ENCODE measurements around the gene HSDL1.
A peak's percentile ranks its signal among the peaks of the same experiment; 100 is the strongest.

HSDL1 gene

DNA sequence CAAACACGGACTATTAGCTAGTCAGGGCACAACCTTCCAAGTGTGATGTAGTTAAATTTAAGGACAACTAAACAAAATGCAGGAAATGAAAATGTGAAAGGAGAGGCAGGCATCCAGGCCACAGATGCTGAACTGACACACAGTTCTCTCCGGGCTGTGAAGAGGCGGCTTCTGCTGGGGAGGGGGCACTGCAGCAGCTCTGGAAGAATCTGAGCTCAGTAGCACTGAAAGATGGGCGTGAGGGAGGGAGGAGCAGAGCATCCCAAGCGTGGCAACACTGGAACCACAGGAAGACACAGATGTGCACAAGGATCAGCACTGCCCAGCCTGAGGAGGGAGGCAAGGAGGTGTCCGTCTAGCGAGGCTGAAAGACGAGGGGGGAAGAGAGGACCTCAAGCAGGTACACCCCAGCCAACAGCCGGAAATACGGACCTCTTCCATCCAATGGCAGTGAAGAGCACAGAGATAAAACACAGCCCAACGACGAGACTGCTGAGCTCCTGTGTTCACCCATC, 39.6 kb downstream of the HSDL1 start:
- no peak for DNase-seq

DNA sequence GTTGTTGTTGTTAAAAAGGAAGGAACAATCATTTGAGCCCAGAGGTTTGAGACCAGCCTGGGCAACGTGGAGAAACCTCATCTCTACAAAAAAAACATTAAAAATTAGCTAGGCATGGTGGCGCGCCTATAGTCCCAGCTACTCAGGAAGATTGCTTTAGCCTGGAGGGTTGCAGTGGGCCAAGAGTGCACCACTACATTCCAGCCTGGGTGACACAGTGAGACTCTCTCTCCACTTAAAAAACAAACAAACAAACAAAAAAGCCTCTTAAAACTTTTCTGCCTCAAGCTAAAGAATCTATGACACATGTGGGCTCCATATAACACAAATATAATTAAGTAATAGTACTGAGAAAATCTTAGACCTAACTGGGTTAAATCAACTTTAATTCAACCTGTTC, 40.7 kb downstream of the HSDL1 start:
- no peak for DNase-seq

DNA sequence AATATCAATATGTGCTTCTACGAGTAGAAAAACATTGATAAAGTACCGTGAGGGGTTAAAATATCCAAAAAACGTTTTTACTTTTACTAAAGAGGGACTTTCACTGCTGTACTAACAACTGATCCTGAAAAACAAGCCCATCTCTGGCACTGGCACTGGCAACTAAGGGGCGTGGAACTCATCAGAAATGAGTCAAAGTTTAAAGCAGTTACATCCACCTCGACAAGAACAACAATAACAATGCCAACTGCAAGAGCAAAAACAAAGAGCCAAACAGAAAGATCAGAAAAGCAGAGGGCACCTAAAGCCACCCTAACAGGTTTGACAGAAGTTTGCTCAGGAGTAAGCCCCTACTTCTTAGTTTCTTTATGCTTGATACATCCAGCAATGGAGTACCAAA, 41.3 kb downstream of the HSDL1 start:
- no peak for DNase-seq

DNA sequence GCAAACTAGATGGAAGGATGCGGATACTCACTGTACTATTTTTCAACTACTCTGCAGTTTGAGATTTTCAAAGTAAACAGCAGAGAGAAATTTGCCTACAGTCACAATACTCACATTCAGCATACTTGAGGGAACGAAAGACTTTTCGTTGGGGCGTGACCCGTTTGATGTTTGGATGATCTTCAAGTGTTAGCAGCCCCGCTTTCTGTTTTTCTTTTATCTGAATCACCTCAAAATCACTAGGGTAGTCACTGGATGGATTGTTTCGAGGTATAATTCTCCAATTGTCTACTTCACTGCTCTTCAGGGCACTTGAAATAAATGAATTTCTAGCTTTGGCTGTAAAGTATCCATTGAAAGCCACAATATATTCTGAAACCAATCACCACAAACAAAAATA, 46.0 kb downstream of the HSDL1 start:
- no peak for DNase-seq

DNA sequence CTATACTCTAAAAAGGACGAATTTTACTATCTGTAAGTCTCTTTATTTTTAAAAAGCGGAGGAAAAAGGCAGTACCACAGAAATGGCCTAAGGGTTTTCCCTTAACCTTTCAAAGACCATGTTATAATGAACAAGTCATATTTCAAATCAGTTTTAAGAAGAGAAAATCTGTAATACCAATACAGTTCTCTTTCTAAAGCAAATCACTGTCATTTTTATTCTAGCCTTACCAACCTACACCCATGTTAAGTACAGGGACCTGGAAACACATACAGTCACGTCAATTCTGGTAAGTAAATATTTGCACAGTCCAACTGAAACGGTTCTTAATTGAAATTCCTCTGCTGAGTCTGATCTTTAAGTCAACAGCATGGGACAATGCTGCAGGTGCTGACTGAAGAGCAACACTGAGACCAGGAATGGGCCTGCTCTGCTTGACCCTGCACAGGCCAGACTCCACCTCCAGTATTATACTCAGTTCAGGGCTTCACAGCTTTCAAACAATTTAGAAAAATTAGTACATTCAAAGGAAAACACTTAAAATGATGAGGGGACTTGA, 48.5 kb downstream of the HSDL1 start:
- no peak for DNase-seq

DNA sequence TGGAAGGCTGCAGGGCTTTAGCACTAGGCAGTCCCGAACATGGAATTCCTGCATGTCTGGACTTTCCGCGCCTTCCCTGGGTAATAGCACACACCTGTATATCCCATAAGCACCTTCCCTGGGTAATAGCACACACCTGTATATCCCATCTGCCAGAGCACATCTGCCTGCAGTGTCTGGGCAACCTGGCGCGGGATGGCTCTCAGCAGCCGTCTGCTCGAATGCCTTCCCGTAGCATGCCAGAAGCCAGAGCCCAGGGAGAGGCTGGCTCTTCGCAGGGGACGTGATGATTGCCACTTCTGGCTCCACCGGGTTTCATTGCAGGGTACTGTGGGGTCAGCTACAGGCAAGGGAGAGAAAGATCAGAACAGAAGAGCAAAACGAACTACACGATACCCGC, 49.5 kb downstream of the HSDL1 start:
- no peak for DNase-seq

DNA sequence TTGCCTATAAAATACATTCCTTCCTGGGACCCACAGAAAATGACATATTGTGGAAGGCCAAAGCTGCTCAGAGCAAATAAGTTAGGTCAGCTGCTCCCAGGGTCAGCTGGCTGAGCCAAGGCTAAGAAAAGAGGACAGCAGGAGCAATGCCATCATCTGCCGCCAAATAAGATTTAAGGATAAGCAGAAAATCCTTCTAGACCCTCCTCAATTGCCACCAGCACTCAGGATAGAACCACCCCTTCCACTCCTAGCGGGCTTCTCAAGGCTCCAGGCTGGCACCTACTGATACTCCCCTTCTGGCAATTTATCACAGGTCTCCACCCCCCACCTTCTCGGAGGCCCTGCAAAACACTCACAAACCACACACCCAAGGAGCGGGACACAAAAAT, 51.1 kb downstream of the HSDL1 start:
- DNase-seq = no peak

DNA sequence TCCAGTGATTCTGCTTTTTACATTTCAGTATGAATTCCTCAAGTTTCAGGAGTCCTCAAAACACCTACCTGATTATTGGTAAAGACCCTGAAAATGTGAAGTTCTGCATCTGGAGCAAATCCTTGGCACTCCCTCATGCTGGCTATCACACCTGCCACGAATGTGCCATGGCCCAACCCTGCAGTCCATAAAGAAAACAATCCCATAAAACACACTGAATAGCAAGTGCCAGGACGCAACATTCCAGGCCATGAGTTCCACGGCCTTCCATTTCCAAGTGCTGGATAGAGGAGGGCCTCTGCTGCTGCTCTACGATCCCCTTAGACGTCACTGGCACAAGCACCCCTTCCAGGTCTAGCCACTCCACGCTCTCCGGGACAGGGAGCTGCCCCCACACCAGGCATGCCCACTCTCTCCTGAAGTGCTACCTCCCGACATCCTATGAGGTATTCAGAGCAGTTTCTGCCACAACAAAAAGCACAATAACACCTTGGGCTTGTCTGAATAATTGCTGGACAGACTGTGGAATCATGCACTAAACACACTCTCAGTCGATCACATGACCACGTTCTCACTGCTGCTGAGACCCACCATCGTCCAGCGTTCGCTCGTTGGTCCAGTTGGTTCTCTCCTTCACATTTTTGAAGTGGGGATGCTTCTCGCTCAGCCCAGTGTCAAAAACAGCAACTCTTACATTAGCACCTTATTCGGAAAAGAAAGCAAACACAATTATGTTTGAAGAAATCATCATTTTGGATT, 51.7 kb downstream of the HSDL1 start:
- DNase-seq = no peak

DNA sequence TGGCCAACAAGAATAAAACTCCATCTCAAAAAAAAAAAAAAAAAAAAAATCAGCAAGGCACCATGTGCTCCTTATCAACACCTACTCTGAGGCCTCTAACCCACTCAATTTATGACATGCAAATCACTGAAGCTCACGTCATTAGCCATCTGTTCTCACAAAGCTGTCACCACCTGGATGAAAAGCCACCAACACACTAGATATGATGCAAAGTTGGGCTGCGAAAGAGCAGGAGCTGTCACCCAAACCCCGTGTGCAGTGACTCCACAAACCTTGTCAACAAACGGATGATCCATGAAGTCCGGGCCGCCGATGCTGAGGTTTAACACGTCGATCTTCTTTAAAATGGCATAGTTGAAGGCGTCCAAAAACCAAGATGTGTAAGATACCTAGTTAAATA, 53.5 kb downstream of the HSDL1 start:
- DNase-seq = no peak

DNA sequence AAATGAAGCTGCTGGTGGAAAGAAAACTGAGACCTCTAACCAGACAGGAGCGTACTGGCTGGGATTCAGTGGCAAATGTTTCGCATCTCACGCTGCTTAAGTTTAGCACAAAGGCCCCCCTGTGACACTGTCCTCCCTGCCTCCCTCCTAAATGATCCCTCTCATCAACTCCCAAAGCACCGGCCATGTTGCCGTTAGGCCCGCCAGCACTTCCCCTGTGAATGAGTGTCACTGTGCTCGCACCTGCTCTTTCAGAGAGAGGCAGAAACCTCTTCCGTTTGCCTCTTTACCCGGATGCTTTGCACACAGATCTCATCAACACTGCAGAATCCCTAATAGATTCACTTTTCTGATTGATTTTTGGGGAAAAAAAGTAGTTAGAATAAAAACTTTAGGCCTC, 54.8 kb downstream of the HSDL1 start:
- no peak for DNase-seq

DNA sequence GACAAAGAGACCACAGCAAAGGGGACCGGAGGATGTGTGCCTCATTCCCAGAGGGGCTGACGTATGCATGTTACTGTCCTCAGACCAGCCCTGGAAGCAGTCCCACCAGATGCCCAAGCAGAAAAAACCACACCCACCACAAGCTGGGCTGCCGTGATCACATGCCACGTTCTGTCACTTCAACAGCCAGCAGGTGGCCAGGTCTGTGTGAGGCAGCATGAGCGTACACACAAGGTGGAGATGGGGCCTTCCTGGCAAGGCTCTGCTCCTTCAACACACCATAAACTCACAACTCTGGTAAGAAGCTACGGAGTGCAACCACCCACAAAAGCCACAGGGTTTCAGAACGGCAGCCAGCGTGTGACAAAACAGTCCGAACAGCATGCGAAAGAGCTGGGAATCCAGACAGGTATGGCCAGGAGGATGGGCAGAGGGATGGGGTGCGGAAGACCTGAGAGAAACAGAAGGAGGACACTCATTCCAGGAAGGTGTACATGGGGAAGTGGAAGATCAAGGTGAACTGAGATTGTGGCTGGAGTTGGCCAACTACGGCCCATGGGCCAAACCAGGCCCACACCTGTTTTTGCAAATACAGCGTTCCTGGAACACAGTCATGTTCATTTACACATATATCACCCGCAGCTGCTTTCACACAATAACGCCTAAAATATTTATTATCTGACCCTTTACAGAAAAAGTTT, 56.1 kb downstream of the HSDL1 start:
- peak; percentile 52 for DNase-seq

DNA sequence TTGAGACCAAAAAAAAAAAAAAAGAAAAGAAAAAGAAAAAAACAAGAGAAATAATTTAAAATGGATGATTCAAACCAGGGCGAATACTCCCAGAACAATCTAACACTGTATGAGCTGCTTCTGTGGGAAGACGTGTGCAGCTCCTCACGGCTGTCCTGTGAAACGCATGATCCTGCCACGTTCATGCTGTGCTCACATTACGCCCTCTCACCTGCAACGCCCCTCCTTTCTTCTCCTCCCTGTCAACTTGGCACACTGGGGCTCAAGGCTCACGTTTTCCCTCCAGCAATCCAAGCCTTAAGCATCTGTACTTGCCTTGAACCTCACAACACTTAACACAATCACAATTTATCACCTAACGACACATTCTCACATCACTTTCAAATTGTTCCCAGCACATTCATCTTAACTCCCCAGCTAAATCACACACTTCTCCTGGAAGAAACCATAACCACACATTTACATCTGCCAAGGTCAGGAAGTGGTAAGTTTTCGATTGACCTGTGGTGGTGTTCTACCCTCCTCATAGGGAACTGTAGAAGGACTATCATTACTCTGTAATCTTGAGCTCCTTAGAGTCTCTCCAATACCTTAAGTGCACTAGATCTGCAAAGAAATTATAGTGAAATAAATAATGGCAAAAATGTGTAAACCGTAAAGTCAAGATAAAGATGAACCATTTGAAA, 57.4 kb downstream of the HSDL1 start:
- DNase-seq = no peak

DNA sequence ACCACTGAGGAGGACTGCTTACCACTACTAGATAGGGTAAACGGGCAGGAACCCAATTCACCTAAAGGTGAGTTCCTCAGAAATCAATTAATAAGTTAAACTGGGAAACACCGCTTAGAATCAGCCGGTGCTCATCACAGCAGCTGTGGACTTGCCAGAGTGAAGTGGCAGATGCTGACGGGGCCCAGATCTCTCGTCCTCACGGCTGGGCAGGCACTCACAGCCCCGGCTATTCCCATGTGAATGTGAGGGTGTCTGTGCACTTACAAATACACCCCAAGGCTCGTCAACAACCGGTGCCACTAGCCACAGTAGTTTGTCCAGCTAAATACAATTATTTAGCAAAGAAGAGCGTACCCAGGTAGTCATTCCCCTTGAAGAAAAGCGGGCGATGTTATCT, 58.0 kb downstream of the HSDL1 start:
- no peak for DNase-seq

DNA sequence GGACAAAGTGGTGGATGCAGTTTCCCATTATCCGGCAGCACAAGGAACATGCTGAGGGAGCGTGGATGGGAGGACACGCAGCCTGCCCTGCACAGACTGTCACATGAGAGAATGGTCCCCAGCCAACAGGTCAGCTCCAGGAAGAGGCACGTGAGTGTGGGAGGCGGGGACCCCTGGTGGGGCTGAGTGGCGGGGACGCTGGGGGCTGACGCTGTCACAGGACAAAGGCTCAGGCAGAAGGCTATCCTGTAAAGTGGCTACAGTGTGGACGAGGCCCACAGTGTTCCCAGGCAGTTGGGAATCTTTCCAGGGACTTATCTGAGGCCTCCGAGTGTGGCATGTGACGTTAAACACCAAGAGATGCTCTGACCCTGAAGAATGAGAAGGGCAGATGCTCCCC, 58.6 kb downstream of the HSDL1 start:
- no peak for DNase-seq

DNA sequence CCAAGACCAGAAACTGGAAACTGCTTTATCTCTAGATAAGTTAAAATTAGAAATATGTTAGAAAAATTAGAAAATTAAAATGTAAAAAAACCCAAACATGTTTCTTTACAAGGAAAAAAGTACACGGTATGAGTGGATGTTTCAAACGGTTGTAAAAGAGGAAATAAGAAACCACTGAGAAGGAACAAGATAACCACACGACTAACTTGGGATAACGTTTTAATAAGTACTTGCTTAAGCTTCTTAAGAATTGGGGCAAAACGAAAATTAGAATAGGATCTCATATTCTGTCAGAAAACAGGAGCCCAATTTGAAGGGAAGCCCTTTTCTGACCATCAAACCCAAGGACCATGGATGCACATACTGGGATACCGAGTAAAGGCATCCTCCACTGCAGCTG, 59.2 kb downstream of the HSDL1 start:
- DNase-seq = no peak

DNA sequence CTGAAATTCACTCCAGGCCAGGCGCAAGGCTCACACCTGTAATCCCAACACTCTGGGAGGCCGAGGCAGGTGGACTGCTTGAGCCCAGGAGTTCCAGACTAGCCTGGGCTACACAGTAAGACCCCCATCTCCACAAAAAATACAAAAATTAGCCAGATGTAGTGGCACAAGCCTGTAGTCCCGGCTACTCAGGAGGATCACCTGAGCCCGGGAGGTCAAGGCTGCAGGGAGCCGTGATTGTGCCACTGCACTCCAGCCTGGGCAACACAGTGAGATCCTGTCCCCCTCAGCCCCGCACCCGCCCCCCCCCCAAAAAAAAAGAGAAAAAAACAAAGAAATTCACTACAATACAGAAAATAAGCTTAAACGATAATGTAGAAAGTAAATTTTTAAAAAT, 59.7 kb downstream of the HSDL1 start:
- DNase-seq = no peak

DNA sequence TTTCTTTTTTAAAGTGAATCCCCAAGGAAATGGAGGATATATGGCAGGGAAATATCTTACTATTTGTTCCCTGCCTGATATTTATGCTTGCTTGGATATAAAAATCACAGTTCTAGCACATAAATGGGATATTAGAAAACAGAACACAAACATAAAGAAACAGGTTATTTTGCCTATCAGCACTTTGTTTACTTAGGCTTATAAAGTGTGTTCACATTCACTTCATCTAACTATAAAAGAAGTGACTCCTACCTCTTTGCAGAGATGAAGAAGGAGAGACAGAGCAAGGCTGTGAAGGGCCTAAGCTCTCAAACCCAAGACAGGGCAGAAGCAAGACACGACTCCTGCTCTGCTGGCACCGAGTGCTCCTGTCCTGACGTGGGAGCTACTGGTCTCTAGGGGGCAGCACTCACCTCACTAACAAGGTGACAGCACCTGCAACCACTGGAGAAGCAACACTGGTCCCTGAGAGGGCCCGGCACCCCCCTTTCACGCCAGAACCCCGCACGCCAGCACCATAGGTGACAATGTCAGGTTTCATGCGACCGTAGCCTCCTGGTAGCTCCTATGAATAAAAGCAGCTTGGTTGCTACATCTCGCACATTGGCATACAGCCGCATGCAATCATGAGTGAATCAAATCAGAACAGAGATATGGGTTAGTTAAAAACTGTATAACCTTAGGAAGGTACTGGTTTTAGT, 60.3 kb downstream of the HSDL1 start:
- peak; percentile 73 for DNase-seq

DNA sequence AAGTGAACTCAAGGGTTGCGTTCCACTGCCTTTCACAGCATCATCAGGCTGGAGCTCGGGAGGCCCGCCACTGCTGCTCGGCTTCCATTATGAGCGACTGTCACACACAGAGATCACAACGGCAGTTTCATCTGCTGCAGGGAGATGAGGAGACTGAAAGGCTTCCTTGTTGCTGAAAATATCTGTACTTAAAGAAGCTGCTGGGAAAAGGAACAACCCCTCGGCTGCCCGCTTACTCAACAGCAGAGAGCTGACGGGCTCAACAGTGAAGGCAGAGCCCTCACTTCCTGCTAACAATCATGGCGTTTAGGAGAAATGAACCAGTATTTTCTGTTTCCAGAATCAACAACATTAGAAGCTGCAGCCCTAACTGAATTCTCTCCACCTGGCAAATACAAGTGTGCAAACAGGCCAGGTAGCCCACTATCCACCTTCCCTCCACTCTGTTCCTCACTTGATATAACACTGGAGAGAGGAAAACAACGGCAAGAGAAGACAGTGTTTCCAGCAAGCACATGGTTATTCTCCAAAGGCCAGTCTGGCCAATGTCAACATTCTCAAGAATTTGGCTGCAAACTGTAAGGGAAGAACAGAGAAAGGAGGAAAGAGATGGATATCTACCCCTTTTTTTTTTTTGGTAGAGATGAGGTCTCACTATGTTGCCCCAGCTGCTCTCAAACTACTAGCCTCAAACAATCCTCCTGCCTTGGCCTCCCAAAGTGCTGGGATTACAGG, 62.0 kb downstream of the HSDL1 start:
- no peak for DNase-seq

DNA sequence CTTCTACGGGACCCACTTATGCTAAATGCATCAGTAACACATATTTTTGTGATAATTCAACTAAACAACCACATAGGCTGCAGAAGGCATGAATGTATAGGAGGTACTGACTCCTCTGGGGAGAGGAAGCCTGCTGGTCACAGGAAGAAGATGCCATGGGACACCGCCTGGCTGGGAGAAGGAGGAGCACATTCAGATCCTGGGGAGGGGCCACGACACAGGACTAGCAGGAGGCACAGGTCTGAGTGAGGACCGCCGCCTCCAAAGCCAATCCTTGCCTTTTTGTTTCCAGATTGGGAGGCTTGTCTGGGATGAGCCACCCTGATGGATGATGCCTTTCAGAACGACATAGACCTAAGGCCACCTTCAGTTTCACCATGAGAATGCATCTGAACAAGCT, 62.9 kb downstream of the HSDL1 start:
- no peak for DNase-seq

DNA sequence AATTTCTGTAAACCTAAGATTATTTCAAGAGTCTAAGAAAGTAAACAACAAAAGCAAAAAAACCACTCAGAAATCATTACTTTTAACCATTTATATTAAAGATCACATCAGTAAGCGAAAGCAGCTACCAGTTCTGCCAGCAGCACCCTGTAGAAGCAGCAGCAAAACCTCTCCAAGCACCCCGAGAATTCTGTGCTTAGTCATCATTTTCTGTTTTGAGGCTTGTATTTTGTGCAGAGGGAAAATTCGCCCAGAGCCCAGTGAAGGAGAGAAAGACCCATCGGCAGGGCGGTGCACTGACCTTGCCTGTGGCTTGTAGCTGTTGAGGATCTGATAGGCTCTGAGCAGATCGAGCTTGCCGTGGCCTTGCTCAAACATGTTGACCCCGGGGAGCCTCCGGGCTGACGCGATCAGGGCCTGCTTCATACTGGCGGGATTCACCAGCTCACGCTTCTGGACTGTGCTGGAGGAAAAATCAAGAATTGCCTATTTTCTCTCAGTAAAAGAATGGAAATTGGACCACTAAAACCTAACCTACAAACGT, 63.5 kb downstream of the HSDL1 start:
- DNase-seq = no peak

DNA sequence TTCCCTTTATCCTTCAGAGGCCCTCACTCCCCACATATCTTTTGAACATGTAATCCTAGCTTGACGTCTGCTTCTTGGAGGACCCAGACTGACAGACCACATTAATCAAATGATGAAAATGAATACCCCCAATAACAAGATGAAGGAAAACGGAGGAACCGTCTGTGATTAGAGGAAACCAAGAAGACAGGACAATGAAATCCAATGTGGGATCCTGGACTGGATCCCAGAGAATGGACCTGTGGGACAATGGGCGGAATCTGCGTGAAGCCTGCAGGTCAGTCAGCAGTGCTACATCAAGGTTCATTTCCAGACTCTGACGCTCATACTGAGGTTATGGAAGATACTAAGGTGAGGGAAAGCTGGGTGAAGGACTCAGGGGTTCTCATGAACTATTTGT, 64.2 kb downstream of the HSDL1 start:
- DNase-seq = no peak

DNA sequence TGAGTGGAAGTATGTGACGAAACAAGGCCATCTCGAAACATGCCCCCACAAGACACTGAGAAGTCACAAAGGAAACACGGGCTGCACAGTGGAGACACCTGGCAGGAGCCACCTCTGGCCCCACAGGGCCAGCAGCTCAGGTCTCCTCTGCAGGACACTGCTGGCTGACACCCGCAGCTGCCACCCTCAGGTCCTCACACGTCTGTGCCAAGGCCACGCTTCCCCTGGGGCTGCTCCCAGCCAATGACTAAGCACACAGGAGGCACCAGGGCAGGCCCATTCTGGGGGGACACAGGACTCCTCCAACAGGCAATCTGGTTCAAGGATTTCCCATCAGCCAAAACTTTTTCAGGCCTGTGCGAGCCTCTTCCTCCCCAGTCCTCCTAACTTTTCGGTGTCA, 64.6 kb downstream of the HSDL1 start:
- DNase-seq = no peak

Measured in stimulated activated CD4-positive, alpha-beta T cell treated with anti-CD3 and anti-CD28 coated beads, Interleukin-4, amount 100 ng/mL, for 24 hours (primary cell).